Measurements from ENCODE around the gene CHRNA1.
"Not testable (repeated sequence)": the region's sequence is repeated elsewhere in the genome, so short reads cannot be mapped to it uniquely, and the experiment has no call there.

Gene CHRNA1

GRCh38 chr2:174717916-174718315, 46.4 kb downstream of the CHRNA1 start:
- DNase-seq = no peak

GRCh38 chr2:174717273-174717672, 47.0 kb downstream of the CHRNA1 start:
- no peak for DNase-seq

GRCh38 chr2:174716785-174717184, 47.5 kb downstream of the CHRNA1 start:
- DNase-seq = no peak

GRCh38 chr2:174713686-174714085, 50.6 kb downstream of the CHRNA1 start:
- DNase-seq = no peak

DNA sequence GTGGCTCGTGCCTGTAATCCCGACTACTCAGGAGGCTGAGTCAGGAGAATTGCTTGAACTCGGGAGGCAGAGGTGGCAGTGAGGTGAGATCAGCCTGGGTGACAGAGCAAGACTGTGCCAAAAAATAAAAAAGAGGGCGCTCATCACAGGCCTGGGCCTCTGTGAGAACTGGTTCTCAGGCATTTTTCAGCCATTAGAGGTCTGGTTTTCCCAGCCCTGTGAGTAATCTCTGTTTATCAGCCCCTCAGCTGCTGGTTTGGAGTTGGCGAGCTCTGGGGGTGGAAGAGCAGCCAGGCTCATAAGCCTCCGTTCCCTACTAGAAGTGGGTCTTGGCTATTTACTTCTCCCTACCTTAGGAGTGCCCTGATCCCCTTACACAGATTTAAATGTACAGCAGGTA, 53.1 kb downstream of the CHRNA1 start:
- no peak for DNase-seq

GRCh38 chr2:174709416-174710004, 54.8 kb downstream of the CHRNA1 start:
- DNase-seq = not testable (repeated sequence)

- no peak for DNase-seq
These were observed 55.6 kb downstream of the CHRNA1 start for GRCh38 chr2:174708713-174709112.

DNA sequence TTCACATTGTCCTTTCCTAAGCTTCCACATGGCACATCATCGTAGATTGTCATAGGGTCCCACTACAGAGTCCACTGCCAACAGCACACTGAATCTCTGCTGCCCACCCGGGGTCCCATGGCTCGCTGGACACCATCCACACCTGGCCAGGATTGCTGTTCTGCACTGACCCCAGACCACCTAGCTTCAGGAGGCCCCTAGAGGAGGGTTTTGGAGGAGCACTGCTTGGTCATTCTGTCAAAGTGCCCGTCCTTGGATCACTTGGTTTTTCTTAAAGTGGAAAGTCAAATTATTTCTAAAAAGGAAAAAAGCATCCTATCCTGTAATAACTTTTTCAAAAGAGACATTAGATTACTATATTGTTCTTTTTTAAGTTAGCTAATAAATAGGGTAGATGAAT, 59.0 kb downstream of the CHRNA1 start:
- DNase-seq = no peak

DNA sequence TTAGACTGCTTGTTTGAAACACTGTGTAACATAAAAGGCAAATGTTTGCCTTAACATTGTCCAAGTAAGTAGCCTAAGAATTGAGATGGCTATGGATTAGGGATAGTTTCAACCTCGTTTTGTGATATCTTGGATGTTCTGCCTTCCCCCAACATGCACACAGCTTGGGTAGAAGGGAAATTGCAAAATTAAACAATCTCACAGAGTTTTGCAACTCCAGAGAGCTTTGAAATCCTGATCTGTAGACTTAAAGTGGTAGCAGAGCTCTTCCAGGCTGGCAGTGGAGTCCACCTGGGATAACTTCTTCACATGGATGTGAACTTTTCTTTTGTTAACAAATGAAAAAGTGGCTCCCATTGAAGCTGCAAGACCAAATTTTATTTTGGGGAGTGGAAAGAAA, 59.6 kb downstream of the CHRNA1 start:
- DNase-seq = no peak

- no peak for DNase-seq
These were observed 60.2 kb downstream of the CHRNA1 start for GRCh38 chr2:174704061-174704460.

- no peak for DNase-seq
These were observed 60.8 kb downstream of the CHRNA1 start for GRCh38 chr2:174703430-174703829.

DNA sequence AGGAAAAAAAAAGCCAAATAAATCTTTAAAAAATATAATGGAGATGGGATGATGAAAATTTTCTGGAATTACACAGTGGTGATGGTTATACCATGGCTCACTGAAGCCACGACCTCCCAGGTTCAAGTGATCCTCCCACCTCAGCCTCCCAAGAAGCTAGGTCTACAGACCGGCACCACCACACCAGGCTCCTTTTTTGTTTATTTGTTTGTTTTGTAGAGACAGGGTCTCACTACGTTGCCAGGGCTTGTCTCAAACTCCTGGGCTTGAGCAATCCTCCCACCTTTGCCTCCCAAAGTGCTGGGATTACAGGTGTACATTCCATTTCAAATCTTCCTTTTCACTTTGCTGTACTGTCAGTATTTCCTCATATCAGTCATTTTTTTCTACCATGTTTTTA, 61.7 kb downstream of the CHRNA1 start:
- no peak for DNase-seq

DNA sequence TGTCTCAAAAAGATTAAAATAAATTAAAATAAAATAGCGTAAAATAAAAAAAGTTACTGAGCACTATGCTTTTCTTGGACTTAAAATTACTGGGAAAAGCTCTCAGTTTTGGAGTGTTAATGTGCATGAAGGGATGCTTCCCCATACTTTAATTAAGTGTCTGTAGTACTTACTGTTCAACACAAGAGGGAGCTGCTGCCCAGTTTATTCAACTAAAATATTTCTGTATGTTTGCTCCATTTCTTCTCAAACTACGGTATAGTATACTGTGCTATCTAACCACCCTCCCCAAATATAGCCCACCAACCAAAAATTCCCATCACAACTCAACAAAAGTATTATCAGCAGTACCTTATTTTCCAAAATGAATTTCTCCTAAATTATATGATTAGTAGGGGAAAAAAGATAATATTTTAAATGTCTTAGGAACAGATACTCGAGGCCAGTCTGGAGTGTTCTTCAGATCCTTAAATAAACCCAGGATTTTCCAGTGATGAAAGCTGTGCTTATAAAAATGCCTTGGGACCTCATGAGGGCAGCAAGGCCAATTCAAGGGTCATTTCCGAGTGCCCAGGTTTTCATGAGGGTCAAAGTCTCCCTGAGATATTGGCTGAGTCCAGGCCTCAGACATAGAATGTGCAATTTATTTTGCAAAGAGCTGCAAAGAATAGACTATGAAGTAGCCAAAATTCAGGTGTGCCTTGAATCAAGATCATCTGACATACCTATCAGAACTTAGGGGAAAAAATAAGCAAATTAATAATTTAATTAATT, 64.1 kb downstream of the CHRNA1 start:
- DNase-seq = peak in 5 of 58 donors; percentile 2 to 59 (median 20)
